Endothelial cell (in vitro differentiated cells): Measurements from ENCODE around the gene DHRS7. TPM values are rescaled to one million over a fixed set of nuclear protein-coding genes. Genes with fewer than 3 reads are reported as not detected.

Source experiments
- DNase-seq: peaks from one replicate; pipeline ENCODE4 v3.0.0; 2021; ENCODE audit warnings: low spot score
- H3K27ac Mint-ChIP-seq: one replicate; pipeline ENCODE4 v1.8.0; 2021; ENCODE audit warnings: mixed read lengths, inconsistent platforms; ENCODE audit not compliant: unreplicated experiment
- H3K27me3 Mint-ChIP-seq: one replicate; pipeline ENCODE4 v1.8.0; 2021; ENCODE audit warnings: mild to moderate bottlenecking, moderate library complexity, mixed read lengths, inconsistent platforms; ENCODE audit not compliant: unreplicated experiment
- H3K36me3 Mint-ChIP-seq: one replicate; pipeline ENCODE4 v1.8.0; 2021; ENCODE audit warnings: mild to moderate bottlenecking, low read depth, mixed read lengths, inconsistent platforms; ENCODE audit not compliant: unreplicated experiment
- H3K4me1 Mint-ChIP-seq: one replicate; pipeline ENCODE4 v1.8.0; 2021; ENCODE audit warnings: mild to moderate bottlenecking, mixed read lengths, inconsistent platforms; ENCODE audit not compliant: unreplicated experiment
- H3K4me3 Mint-ChIP-seq: one replicate; pipeline ENCODE4 v1.8.0; 2021; ENCODE audit warnings: mild to moderate bottlenecking, mixed read lengths, inconsistent platforms; ENCODE audit not compliant: unreplicated experiment
- H3K9me3 Mint-ChIP-seq: one replicate; pipeline ENCODE4 v1.8.0; 2021; ENCODE audit warnings: mixed read lengths, inconsistent platforms; ENCODE audit not compliant: unreplicated experiment
- total RNA-seq: library from RNA; stranded (reverse); fragmentation: NEBNext Ultra II Directional; extraction: Animal tissue kit (Norgen Biotek cat#: 25700); gene quantifications from one replicate; pipeline ENCODE4 v1.2.1, GENCODE V29; 2021; ENCODE audit not compliant: unreplicated experiment
- TF ChIP-seq, protein P1 (sequence below): fragments of 200-600 bp; sonication (generic); IDR thresholded peaks from one replicate; pipeline ENCODE4 v1.5.0; 2021; ENCODE audit warnings: antibody characterized with exemption; ENCODE audit not compliant: unreplicated experiment

The DHRS7 gene
- total RNA-seq, 1 donor from 2014 or later = 67.3 TPM

GRCh38 chr14:60151715-60152114 is 13.5 kb downstream of the DHRS7 start:
- no peak overlapping the region for H3K27ac Mint-ChIP-seq
- H3K27me3 Mint-ChIP-seq = peaks cover 3% of the 10 kb centered on the region
- TF ChIP-seq, protein P1, sequence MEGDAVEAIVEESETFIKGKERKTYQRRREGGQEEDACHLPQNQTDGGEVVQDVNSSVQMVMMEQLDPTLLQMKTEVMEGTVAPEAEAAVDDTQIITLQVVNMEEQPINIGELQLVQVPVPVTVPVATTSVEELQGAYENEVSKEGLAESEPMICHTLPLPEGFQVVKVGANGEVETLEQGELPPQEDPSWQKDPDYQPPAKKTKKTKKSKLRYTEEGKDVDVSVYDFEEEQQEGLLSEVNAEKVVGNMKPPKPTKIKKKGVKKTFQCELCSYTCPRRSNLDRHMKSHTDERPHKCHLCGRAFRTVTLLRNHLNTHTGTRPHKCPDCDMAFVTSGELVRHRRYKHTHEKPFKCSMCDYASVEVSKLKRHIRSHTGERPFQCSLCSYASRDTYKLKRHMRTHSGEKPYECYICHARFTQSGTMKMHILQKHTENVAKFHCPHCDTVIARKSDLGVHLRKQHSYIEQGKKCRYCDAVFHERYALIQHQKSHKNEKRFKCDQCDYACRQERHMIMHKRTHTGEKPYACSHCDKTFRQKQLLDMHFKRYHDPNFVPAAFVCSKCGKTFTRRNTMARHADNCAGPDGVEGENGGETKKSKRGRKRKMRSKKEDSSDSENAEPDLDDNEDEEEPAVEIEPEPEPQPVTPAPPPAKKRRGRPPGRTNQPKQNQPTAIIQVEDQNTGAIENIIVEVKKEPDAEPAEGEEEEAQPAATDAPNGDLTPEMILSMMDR = no peak
- DNase-seq = no peak
- peaks cover 22% of the 10 kb centered on the region for H3K36me3 Mint-ChIP-seq
- H3K4me1 Mint-ChIP-seq = peaks cover 16% of the 10 kb centered on the region
- H3K9me3 Mint-ChIP-seq = no peaks in the 10 kb centered on the region
- no peak overlapping the region for H3K4me3 Mint-ChIP-seq

GRCh38 chr14:60134702-60135101 is 30.5 kb downstream of the DHRS7 start:
- H3K4me1 Mint-ChIP-seq = no peaks in the 10 kb centered on the region
- no peaks in the 10 kb centered on the region for H3K9me3 Mint-ChIP-seq
- no peak overlapping the region for H3K4me3 Mint-ChIP-seq
- DNase-seq = no peak
- peaks cover 19% of the 10 kb centered on the region for H3K36me3 Mint-ChIP-seq
- H3K27me3 Mint-ChIP-seq = no peaks in the 10 kb centered on the region
- TF ChIP-seq, protein P1 = no peak
- H3K27ac Mint-ChIP-seq = no peak overlapping the region

DNA sequence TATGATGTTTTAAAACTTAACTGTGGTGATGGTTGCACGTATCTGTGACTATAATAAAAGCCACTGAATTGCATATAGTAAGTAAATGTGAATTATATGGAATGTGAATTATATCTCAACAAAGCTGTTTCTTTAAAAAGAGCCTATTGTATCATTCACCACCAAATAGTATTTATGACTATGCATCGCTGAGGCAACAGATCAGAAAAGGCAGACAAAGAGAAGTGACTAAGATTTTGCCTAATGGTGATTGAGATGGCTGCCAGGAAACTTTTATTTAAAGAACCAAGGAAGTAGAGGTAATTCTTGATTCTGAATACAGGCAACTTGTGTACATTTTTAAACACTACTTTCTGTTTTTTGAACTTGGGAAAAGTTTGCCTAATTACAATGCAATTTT is 31.7 kb downstream of the DHRS7 start:
- Mint-ChIP-seq H3K27ac (no peak overlapping the region), H3K4me1 (no peaks in the 10 kb centered on the region), H3K36me3 (peaks cover 19% of the 10 kb centered on the region), H3K9me3 (no peaks in the 10 kb centered on the region), H3K4me3 (no peak overlapping the region), H3K27me3 (no peaks in the 10 kb centered on the region)
- DNase-seq = no peak
- TF ChIP-seq, protein P1 = no peak

GRCh38 chr14:60125918-60126317 is 39.3 kb downstream of the DHRS7 start:
- Mint-ChIP-seq H3K4me3 (no peak overlapping the region), H3K36me3 (peaks cover 29% of the 10 kb centered on the region)
- DNase-seq = no peak

DNA sequence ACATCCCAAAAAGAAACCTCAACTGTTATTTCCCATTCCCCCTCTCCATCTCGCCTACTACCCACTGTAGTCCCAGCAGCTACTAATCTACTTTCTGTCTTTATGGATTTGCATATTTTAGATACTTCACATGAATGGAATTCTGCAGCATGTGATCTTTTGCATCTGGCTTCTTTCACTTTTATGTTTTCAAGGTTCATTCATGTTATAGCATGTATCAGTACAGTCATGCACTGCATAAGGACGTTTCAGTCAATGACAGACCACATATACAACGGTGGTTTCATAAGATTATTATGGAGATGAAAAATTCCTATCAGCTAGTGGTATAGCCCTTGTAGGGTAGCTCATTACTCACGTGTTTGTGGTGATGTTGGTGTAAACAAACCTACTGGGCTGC is 49.0 kb downstream of the DHRS7 start:
- no peaks in the 10 kb centered on the region for H3K9me3 Mint-ChIP-seq
- no peaks in the 10 kb centered on the region for H3K4me1 Mint-ChIP-seq
- H3K27me3 Mint-ChIP-seq = no peaks in the 10 kb centered on the region
- TF ChIP-seq, protein P1 = no peak
- H3K4me3 Mint-ChIP-seq = peak overlapping the region; percentile 27
- peaks cover 9% of the 10 kb centered on the region for H3K36me3 Mint-ChIP-seq
- no peak for DNase-seq
- H3K27ac Mint-ChIP-seq = no peak overlapping the region

More at GRCh38 chr14:60125918-60126317, 39.3 kb downstream of the DHRS7 start:
- no peak overlapping the region for H3K27ac Mint-ChIP-seq
- no peaks in the 10 kb centered on the region for H3K9me3 Mint-ChIP-seq
- TF ChIP-seq, protein P1 = no peak
- no peaks in the 10 kb centered on the region for H3K27me3 Mint-ChIP-seq
- no peaks in the 10 kb centered on the region for H3K4me1 Mint-ChIP-seq
